ENCODE measurements around the gene TEDC2.

TEDC2 gene

DNA sequence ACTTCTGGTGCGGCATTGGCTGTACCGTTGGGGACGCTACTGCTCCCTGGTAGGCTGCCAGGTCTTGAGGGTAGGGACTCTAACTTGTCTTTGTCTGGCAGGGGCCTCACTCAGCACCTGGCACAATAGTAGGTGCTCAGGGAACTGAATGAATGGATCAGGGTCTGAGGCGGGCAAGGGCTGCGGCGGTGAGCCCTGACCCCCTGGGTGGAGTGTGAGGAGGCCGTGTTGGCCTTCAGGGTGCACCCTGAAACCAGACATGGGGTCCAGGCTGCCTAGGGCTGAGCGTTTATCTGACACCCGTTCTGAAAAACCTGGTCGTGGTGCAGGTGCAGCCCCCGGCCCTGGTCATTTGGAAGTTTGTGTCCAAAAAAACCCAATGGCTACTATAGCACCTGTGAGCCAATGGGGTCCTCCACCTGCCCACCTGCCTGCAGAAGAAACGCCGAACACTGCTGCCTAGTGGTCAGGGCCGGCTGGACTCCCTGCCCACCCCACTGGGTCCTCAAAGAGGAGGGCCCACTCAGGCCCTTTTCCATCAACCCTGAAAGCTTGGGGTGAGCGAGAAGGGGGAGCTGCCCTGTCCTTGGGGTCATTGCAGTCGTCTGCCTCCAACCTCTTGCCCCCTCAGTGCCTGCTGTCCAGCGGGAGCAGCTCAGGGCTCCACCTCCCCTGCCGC lies 49.0 kb downstream of the TEDC2 start:
- H3K9me3 Mint-ChIP-seq: peaks cover 0 to 3% of the 10 kb centered on the region in 2 donors
- ATAC-seq (replicated peaks): no peak
- no peaks in the 10 kb centered on the region for H3K27me3 Mint-ChIP-seq
- H3K4me1 Mint-ChIP-seq: peaks cover 47 to 72% of the 10 kb centered on the region in 2 donors
- H3K4me3 Mint-ChIP-seq: peak overlapping the region; percentile 56 to 58
- DNase-seq: no peak
- peak overlapping the region; percentile 94 for H3K27ac Mint-ChIP-seq
- H3K36me3 Mint-ChIP-seq: peaks cover 2 to 3% of the 10 kb centered on the region in 2 donors

DNA sequence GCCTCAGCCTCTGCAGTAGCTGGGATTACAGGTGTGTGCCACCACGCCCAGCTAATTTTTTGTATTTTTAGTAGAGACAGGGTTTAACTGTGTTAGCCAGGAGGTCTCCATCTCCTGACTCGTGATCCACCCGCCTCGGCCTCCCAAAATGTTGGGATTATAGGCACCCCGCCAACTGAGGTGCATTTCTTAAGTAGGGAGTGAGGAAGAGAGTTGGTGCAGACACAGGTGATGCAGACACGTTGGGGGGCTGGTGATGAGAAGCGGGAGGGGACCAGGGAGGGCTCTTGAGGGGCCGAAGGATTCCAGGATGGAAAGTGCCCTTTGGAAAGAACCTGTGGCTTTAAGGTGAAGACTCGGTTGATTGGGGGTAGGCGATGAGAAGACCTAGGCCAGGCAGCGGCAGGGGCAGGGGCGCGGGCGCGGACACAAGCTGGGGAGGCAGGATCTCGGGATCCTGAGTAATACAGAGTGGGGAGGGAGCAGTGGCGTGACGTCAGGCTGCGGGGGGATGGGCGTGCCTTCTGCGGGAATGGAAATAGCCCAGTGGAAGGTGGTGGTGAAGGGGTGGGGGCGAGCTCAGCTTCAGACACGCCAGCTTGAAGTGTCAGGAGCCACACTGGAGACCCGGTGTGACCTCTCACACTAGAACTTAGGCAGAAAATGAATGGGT lies 51.4 kb downstream of the TEDC2 start:
- H3K36me3 Mint-ChIP-seq: peaks cover 13 to 14% of the 10 kb centered on the region in 2 donors

GRCh38 chr16:2511996-2512734 lies 52.3 kb downstream of the TEDC2 start:
- Mint-ChIP-seq H3K27ac (peak overlapping the region; percentile 97), H3K4me1 (peaks cover 65 to 90% of the 10 kb centered on the region in 2 donors), H3K36me3 (peaks cover 17 to 23% of the 10 kb centered on the region in 2 donors), H3K9me3 (peaks cover 0 to 3% of the 10 kb centered on the region in 2 donors), H3K4me3 (peak overlapping the region; percentile 84 to 96), H3K27me3 (no peaks in the 10 kb centered on the region)
- no peak for DNase-seq
- ATAC-seq (replicated peaks): no peak

More for the DNA sequence above, 51.4 kb downstream of the TEDC2 start:
- Mint-ChIP-seq H3K27me3 (no peaks in the 10 kb centered on the region), H3K27ac (peak overlapping the region; percentile 94), H3K9me3 (peaks cover 0 to 3% of the 10 kb centered on the region in 2 donors), H3K4me1 (peaks cover 61 to 90% of the 10 kb centered on the region in 2 donors), H3K4me3 (no peak overlapping the region)
- DNase-seq: no peak
- ATAC-seq (replicated peaks): no peak

DNA sequence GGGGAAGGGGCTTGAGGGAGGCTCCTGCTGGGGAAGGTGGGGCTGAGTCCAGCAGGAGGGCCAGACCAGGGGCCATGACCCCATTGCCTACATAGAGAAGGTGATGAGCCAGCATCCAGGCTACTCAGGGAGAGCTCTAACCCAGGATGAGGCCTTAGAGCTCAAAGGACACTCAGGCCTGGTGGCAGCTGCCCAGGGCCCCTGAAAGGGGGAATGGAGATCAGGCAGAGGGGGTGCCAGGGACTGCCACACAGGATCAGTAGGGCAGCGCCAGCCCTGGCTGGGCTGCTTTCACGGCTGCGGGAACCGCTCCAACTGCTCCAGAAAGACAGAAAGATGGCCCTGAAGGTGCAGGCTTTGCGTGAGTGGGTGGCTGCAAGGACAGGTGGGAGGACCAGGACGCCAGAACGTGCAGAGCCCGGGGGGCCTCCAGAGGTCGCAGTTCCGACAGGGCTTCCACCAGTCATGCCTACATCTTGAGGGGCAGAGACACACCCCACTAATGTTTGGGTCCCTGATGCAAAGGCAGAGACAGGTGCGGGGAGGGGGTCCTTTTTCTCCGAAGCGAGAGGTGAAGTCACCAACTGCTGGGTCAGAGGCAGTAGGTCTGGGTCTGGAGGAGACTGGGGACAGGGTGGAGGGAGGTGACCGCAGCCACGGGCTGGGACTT lies 53.0 kb downstream of the TEDC2 start:
- peaks cover 17 to 26% of the 10 kb centered on the region in 2 donors for H3K36me3 Mint-ChIP-seq
- H3K4me3 Mint-ChIP-seq: peak overlapping the region; percentile 84 to 96
- H3K9me3 Mint-ChIP-seq: peaks cover 0 to 3% of the 10 kb centered on the region in 2 donors
- peaks cover 63 to 90% of the 10 kb centered on the region in 2 donors for H3K4me1 Mint-ChIP-seq
- peak overlapping the region; percentile 97 for H3K27ac Mint-ChIP-seq
- ATAC-seq (replicated peaks) (no peak), DNase-seq (no peak)
- H3K27me3 Mint-ChIP-seq: no peaks in the 10 kb centered on the region

GRCh38 chr16:2513405-2514332 lies 53.8 kb downstream of the TEDC2 start, which contains the start of gene ATP6V0C:
TSS of gene ATP6V0C (plus strand) at chr16:2513952. CDS start at chr16:2514104, 152 bp downstream.
- peaks cover 59 to 90% of the 10 kb centered on the region in 2 donors for H3K4me1 Mint-ChIP-seq

More at GRCh38 chr16:2513405-2514332, 53.8 kb downstream of the TEDC2 start, which contains the start of gene ATP6V0C:
- Mint-ChIP-seq H3K36me3 (peaks cover 17 to 26% of the 10 kb centered on the region in 2 donors), H3K27ac (peak within 1 kb of the TSS; percentile 98), H3K27me3 (no peaks in the 10 kb centered on the region), H3K9me3 (peaks cover 0 to 3% of the 10 kb centered on the region in 2 donors), H3K4me3 (peak within 1 kb of the TSS; percentile 96 to 99)
- peak; percentile 86 for DNase-seq
- peak; percentile 81 to 90 for ATAC-seq (replicated peaks)

Data from stimulated activated naive B cell treated with anti-CD40 and anti-IgM and Interleukin-4, amounts not matched to agents 10 μg/mL and 1 μg/mL and 100 μg/mL, for 72 hours (primary cell).